ENCODE data around the gene P2RY11. TPM values are rescaled to one million over a fixed set of nuclear protein-coding genes. Genes with fewer than 3 reads are reported as not detected.

P2RY11 gene
- polyA plus RNA-seq, 1 donor, result 14.4 TPM

- no peak for DNase-seq
- no peaks in the 10 kb centered on the region for H3K4me1 ChIP-seq (ENCODE audit: control insufficient read depth, insufficient read depth, low read length)
- peaks cover 9% of the 10 kb centered on the region for H3K36me3 ChIP-seq (ENCODE audit: control insufficient read depth, insufficient read depth, low read length)
- H3K27me3 ChIP-seq (ENCODE audit: control insufficient read depth, insufficient read depth, low read length), result no peaks in the 10 kb centered on the region
- no peak overlapping the region for H3K27ac ChIP-seq (ENCODE audit: low read length)
- H3K4me3 ChIP-seq (ENCODE audit: low read length), result no peak overlapping the region
- peaks cover 2% of the 10 kb centered on the region for H3K9me3 ChIP-seq (ENCODE audit: control insufficient read depth, low read depth, low read length)
- 100% methylated on average over 1 of the region's 3 CpGs for WGBS (ENCODE audit: insufficient coverage, low lambda C conversion rate)
Measured at GRCh38 chr19:10084803-10085202, 26.7 kb upstream of the P2RY11 start.

GRCh38 chr19:10085641-10086590, 25.6 kb upstream of the P2RY11 start, which contains the start of gene SHFL:
TSS of gene SHFL (plus strand) at chr19:10086317. CDS start at chr19:10086428, 111 bp downstream.
- Histone ChIP-seq H3K27ac (ENCODE audit: low read length) (peak within 1 kb of the TSS; percentile 69), H3K4me1 (ENCODE audit: control insufficient read depth, insufficient read depth, low read length) (no peaks in the 10 kb centered on the region), H3K9me3 (ENCODE audit: control insufficient read depth, low read depth, low read length) (peaks cover 8% of the 10 kb centered on the region), H3K4me3 (ENCODE audit: low read length) (peak within 1 kb of the TSS; percentile 99), H3K36me3 (ENCODE audit: control insufficient read depth, insufficient read depth, low read length) (peaks cover 20% of the 10 kb centered on the region), H3K27me3 (ENCODE audit: control insufficient read depth, insufficient read depth, low read length) (no peaks in the 10 kb centered on the region)
- WGBS (ENCODE audit: insufficient coverage, low lambda C conversion rate), result no CpG with 5 or more reads among the region's 81 CpGs
- peak; percentile 84 to 89 for DNase-seq

- DNase-seq, result peak; percentile 42 to 73
- peaks cover 28% of the 10 kb centered on the region for H3K36me3 ChIP-seq (ENCODE audit: control insufficient read depth, insufficient read depth, low read length)
Measured at GRCh38 chr19:10086591-10087192, 24.8 kb upstream of the P2RY11 start.

GRCh38 chr19:10087296-10088061, 24.0 kb upstream of the P2RY11 start:
- H3K27ac ChIP-seq (ENCODE audit: low read length), result no peak overlapping the region
- H3K27me3 ChIP-seq (ENCODE audit: control insufficient read depth, insufficient read depth, low read length), result no peaks in the 10 kb centered on the region
- no CpG with 5 or more reads among the region's 18 CpGs for WGBS (ENCODE audit: insufficient coverage, low lambda C conversion rate)
- DNase-seq, result no peak
- H3K36me3 ChIP-seq (ENCODE audit: control insufficient read depth, insufficient read depth, low read length), result peaks cover 35% of the 10 kb centered on the region
- H3K9me3 ChIP-seq (ENCODE audit: control insufficient read depth, low read depth, low read length), result peaks cover 8% of the 10 kb centered on the region
- no peaks in the 10 kb centered on the region for H3K4me1 ChIP-seq (ENCODE audit: control insufficient read depth, insufficient read depth, low read length)
- H3K4me3 ChIP-seq (ENCODE audit: low read length), result peak overlapping the region; percentile 99

More at GRCh38 chr19:10086591-10087192, 24.8 kb upstream of the P2RY11 start:
- H3K4me3 ChIP-seq (ENCODE audit: low read length), result peak overlapping the region; percentile 99
- no peaks in the 10 kb centered on the region for H3K4me1 ChIP-seq (ENCODE audit: control insufficient read depth, insufficient read depth, low read length)
- H3K27me3 ChIP-seq (ENCODE audit: control insufficient read depth, insufficient read depth, low read length), result no peaks in the 10 kb centered on the region
- WGBS (ENCODE audit: insufficient coverage, low lambda C conversion rate), result no CpG with 5 or more reads among the region's 43 CpGs
- H3K27ac ChIP-seq (ENCODE audit: low read length), result peak overlapping the region; percentile 69
- peaks cover 8% of the 10 kb centered on the region for H3K9me3 ChIP-seq (ENCODE audit: control insufficient read depth, low read depth, low read length)

- peaks cover 37% of the 10 kb centered on the region for H3K36me3 ChIP-seq (ENCODE audit: control insufficient read depth, insufficient read depth, low read length)
Measured at GRCh38 chr19:10088949-10089554, 22.4 kb upstream of the P2RY11 start.

GRCh38 chr19:10089801-10090375, 21.6 kb upstream of the P2RY11 start:
- no CpG with 5 or more reads among the region's 15 CpGs for WGBS (ENCODE audit: insufficient coverage, low lambda C conversion rate)
- H3K9me3 ChIP-seq (ENCODE audit: control insufficient read depth, low read depth, low read length), result peaks cover 8% of the 10 kb centered on the region
- H3K36me3 ChIP-seq (ENCODE audit: control insufficient read depth, insufficient read depth, low read length), result peaks cover 37% of the 10 kb centered on the region
- no peak overlapping the region for H3K27ac ChIP-seq (ENCODE audit: low read length)
- H3K4me3 ChIP-seq (ENCODE audit: low read length), result no peak overlapping the region
- DNase-seq, result no peak
- no peaks in the 10 kb centered on the region for H3K4me1 ChIP-seq (ENCODE audit: control insufficient read depth, insufficient read depth, low read length)
- H3K27me3 ChIP-seq (ENCODE audit: control insufficient read depth, insufficient read depth, low read length), result no peaks in the 10 kb centered on the region

More at GRCh38 chr19:10088949-10089554, 22.4 kb upstream of the P2RY11 start:
- no peak for DNase-seq
- H3K27ac ChIP-seq (ENCODE audit: low read length), result no peak overlapping the region
- H3K27me3 ChIP-seq (ENCODE audit: control insufficient read depth, insufficient read depth, low read length), result no peaks in the 10 kb centered on the region
- H3K4me3 ChIP-seq (ENCODE audit: low read length), result no peak overlapping the region
- WGBS (ENCODE audit: insufficient coverage, low lambda C conversion rate), result no CpG with 5 or more reads among the region's 6 CpGs
- H3K4me1 ChIP-seq (ENCODE audit: control insufficient read depth, insufficient read depth, low read length), result no peaks in the 10 kb centered on the region
- peaks cover 8% of the 10 kb centered on the region for H3K9me3 ChIP-seq (ENCODE audit: control insufficient read depth, low read depth, low read length)

- H3K4me1 ChIP-seq (ENCODE audit: control insufficient read depth, insufficient read depth, low read length), result peaks cover 4% of the 10 kb centered on the region
- DNase-seq, result no peak
- H3K27me3 ChIP-seq (ENCODE audit: control insufficient read depth, insufficient read depth, low read length), result no peaks in the 10 kb centered on the region
- H3K27ac ChIP-seq (ENCODE audit: low read length), result no peak overlapping the region
- no peak overlapping the region for H3K4me3 ChIP-seq (ENCODE audit: low read length)
- WGBS (ENCODE audit: insufficient coverage, low lambda C conversion rate), result 100% methylated on average over 1 of the region's 17 CpGs
- H3K9me3 ChIP-seq (ENCODE audit: control insufficient read depth, low read depth, low read length), result peaks cover 12% of the 10 kb centered on the region
- peaks cover 37% of the 10 kb centered on the region for H3K36me3 ChIP-seq (ENCODE audit: control insufficient read depth, insufficient read depth, low read length)
Measured at GRCh38 chr19:10091370-10091687, 20.2 kb upstream of the P2RY11 start.

GRCh38 chr19:10091895-10092641, 19.4 kb upstream of the P2RY11 start:
- H3K4me1 ChIP-seq (ENCODE audit: control insufficient read depth, insufficient read depth, low read length), result peaks cover 4% of the 10 kb centered on the region
- peaks cover 37% of the 10 kb centered on the region for H3K36me3 ChIP-seq (ENCODE audit: control insufficient read depth, insufficient read depth, low read length)
- no peaks in the 10 kb centered on the region for H3K27me3 ChIP-seq (ENCODE audit: control insufficient read depth, insufficient read depth, low read length)
- H3K9me3 ChIP-seq (ENCODE audit: control insufficient read depth, low read depth, low read length), result peaks cover 12% of the 10 kb centered on the region
- no peak overlapping the region for H3K4me3 ChIP-seq (ENCODE audit: low read length)
- WGBS (ENCODE audit: insufficient coverage, low lambda C conversion rate), result no CpG with 5 or more reads among the region's 13 CpGs
- DNase-seq, result peak in 1 of 2 donors; percentile 5
- H3K27ac ChIP-seq (ENCODE audit: low read length), result no peak overlapping the region

- Histone ChIP-seq H3K27me3 (ENCODE audit: control insufficient read depth, insufficient read depth, low read length) (no peaks in the 10 kb centered on the region), H3K36me3 (ENCODE audit: control insufficient read depth, insufficient read depth, low read length) (peaks cover 37% of the 10 kb centered on the region)
Measured at GRCh38 chr19:10092648-10093294, 18.7 kb upstream of the P2RY11 start.

More at GRCh38 chr19:10092648-10093294, 18.7 kb upstream of the P2RY11 start:
- H3K27ac ChIP-seq (ENCODE audit: low read length), result no peak overlapping the region
- no peak overlapping the region for H3K4me3 ChIP-seq (ENCODE audit: low read length)
- DNase-seq, result no peak
- WGBS (ENCODE audit: insufficient coverage, low lambda C conversion rate), result 63% methylated on average over 1 of the region's 9 CpGs
- peaks cover 4% of the 10 kb centered on the region for H3K4me1 ChIP-seq (ENCODE audit: control insufficient read depth, insufficient read depth, low read length)
- peaks cover 12% of the 10 kb centered on the region for H3K9me3 ChIP-seq (ENCODE audit: control insufficient read depth, low read depth, low read length)
